Kidney capillary endothelial cell (primary cell): ENCODE data around the gene ASPSCR1.
"Not testable (repeated sequence)": the region's sequence is repeated elsewhere in the genome, so short reads cannot be mapped to it uniquely, and the experiment has no call there.

ENCODE experiments used
- DNase-seq: peaks from one replicate; pipeline ENCODE4 v3.0.0-alpha.2; 2018; ENCODE audit warnings: low spot score

ASPSCR1 gene

GRCh38 chr17:81960130-81960958 lies 17.1 kb upstream of the ASPSCR1 start:
- DNase-seq = no peak

GRCh38 chr17:81961087-81961511 lies 16.3 kb upstream of the ASPSCR1 start, which contains the start of gene NOTUM:
Gene NOTUM (minus strand): TSS chr17:81961187. CDS start chr17:81960909, 278 bp downstream.
- DNase-seq = no peak

- no peak for DNase-seq
Observed at GRCh38 chr17:81961521-81962498, 15.6 kb upstream of the ASPSCR1 start.

- DNase-seq = no peak
Observed at GRCh38 chr17:81962499-81963441, 14.7 kb upstream of the ASPSCR1 start.

- no peak for DNase-seq
Observed at GRCh38 chr17:81964081-81964849, 13.2 kb upstream of the ASPSCR1 start.

- DNase-seq = no peak
Observed at GRCh38 chr17:81966343-81967243, 10.8 kb upstream of the ASPSCR1 start.

GRCh38 chr17:81967244-81967532 lies 10.2 kb upstream of the ASPSCR1 start:
- no peak for DNase-seq

- DNase-seq = no peak
Observed at GRCh38 chr17:81967533-81968395, 9.7 kb upstream of the ASPSCR1 start.

GRCh38 chr17:81968396-81968745 lies 9.1 kb upstream of the ASPSCR1 start:
- no peak for DNase-seq

GRCh38 chr17:81968850-81969812 lies 8.3 kb upstream of the ASPSCR1 start:
- no peak for DNase-seq

GRCh38 chr17:81973432-81973831 lies 4.0 kb upstream of the ASPSCR1 start:
- no peak for DNase-seq

- no peak for DNase-seq
Observed at GRCh38 chr17:81976332-81977210, 858 bp upstream of the ASPSCR1 start.

- DNase-seq = no peak
Observed at GRCh38 chr17:81978524-81979298, 1.3 kb downstream of the ASPSCR1 start.

- no peak for DNase-seq
Observed at GRCh38 chr17:81980122-81980521, 2.7 kb downstream of the ASPSCR1 start.

- no peak for DNase-seq
Observed at GRCh38 chr17:81980707-81981343, 3.4 kb downstream of the ASPSCR1 start.

GRCh38 chr17:81981511-81981910 lies 4.1 kb downstream of the ASPSCR1 start:
- not testable (repeated sequence) for DNase-seq
